Stimulated activated CD8-positive, alpha-beta memory T cell treated with anti-CD3 and anti-CD28 coated beads, Interleukin-12 subunit alpha, Interleukin-12 subunit beta, amount 100 ng/mL, for 24 hours (primary cell): Measurements from ENCODE around the gene TMEM115.
"Not testable (repeated sequence)": the region's sequence is repeated elsewhere in the genome, so short reads cannot be mapped to it uniquely, and the experiment has no call there.

ENCODE experiments used
- DNase-seq: peaks from one replicate; pipeline ENCODE4 v3.0.0-alpha.2; 2020; ENCODE audit errors: extremely low read depth

TMEM115 gene

GRCh38 chr3:50318615-50319014 lies 40.7 kb downstream of the TMEM115 start:
- no peak for DNase-seq

DNA sequence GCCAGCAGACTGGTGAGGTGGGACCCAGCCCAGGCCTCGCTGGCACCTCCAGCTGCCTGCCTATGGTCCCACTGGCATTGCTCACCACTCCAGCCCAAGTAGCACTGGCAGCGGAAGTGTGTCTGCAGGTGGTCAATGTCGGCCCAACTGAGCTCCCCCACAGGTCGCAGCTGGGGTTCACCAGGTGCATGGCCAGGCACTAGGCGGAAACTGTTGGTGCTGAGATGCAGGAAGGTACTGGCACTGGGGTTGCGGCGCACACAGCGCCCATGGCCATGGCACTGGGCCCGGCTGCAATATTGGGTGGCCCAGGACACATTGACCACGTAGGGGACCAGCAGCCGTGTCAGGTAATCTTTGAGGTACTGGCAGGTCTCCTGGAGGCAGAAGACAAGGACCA lies 41.2 kb downstream of the TMEM115 start:
- DNase-seq: no peak

DNA sequence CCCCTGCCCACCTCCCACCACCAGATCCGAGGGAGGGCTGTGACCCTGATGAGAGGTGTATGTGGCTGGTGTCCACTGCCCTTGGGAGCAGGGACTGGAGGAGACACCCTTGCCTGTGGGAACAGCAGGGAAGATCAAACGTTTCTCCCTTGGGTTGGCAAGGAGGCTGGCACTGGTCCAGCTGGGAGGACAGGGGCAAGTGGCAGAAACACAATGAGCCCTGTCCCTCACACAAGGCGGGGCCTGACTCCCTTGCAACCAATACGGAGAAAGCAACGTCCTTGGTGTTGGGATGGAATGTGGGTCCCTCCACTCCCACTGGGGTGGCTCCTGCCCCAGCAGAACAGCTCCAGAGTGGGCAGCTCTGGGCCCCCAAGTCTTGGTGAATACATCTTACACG lies 42.0 kb downstream of the TMEM115 start:
- DNase-seq: no peak

GRCh38 chr3:50316657-50317242 lies 42.6 kb downstream of the TMEM115 start:
- no peak for DNase-seq

DNA sequence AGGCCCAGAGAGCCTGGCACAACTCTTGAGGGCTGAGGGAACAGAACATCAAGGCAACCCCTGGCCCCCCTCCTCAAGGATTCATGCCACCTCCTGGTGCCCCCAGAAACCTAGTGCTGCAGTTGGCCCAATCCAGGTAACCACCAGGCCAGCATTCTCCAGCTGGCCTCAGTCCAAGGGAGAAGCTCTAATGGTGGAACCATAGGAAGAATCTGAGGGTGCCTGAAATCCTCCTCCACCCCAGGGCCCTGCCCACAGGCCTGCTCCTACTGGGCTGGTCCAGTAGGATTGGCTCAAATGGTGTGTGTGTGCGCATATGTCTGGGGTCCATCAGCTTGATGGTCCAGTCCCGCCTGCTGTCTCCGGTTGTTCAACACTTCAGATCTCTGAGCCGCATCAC lies 44.5 kb downstream of the TMEM115 start:
- no peak for DNase-seq

DNA sequence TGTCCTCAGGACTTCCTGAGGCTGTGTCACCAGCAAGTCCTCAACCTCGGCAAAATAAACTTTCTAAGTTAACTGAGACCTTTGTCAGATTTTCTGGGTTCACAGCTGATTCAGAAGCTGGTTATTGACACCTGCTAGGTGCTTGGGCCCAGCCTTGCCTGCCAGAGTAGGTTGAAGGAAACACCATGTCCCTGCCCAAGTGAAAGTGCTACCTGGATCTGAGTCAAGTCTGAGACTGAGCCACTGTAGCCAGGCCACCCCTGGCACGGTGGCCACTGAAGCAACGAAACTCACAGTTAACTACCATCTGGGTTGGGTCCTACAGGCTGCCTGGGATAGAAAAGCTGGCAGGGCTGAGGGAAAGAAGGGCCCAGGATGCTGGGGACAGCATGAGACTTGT lies 45.0 kb downstream of the TMEM115 start:
- DNase-seq: no peak

DNA sequence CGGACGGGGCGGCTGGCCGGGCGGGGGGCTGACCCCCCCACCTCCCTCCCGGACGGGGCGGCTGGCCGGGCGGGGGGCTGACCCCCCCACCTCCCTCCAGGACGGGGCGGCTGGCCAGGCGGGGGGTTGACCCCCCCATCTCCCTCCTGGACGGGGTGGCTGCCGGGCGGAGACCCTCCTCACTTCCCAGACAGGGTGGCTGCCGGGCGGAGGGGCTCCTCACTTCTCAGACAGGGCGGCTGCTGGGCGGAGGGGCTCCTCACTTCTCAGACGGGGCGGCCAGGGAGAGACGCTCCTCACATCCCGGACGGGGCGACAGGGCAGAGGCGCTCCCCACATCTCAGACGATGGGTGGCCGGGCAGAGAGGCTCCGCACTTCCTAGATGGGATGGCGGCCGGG lies 47.3 kb downstream of the TMEM115 start:
- DNase-seq: not testable (repeated sequence)
